A549 (cell line): ENCODE results near the gene GJB2. TPM values are rescaled to one million over a fixed set of nuclear protein-coding genes. Genes with fewer than 3 reads are reported as not detected.

Source experiments
- ATAC-seq, 2 experiments: fragments of 200-7000 bp in 1 of 2; fragments of >200 bp in 1 of 2; cut with Nextera tagmentation in 1 of 2; cut with Tn5 transposase in 1 of 2; 3 replicates each; pipeline versions ENCODE4 v1.8.0 to v1.9.1; 2018 to 2020; ENCODE audit warnings: mild to moderate bottlenecking in 1 of 2, moderate library complexity in 1 of 2
- CTCF ChIA-PET: fragments of 300-600 bp; sonication (Branson Sonifier 250); formaldehyde crosslinking; extraction: SDS; loops from one replicate; lab custom pipeline; 2021; ENCODE audit warnings: antibody characterized with exemption, inconsistent platforms; lab: Yijun Ruan, JAX
- POLR2A ChIA-PET: fragments of 350-600 bp; formaldehyde crosslinking; extraction: SDS; loops from one replicate; lab custom pipeline; 2021; ENCODE audit warnings: antibody characterized with exemption, inconsistent platforms; lab: Yijun Ruan, JAX
- DNase-seq, 2 experiments: peaks; one replicate each; pipeline versions ENCODE4 v3.0.0 to v3.0.0-alpha.2; 2011 to 2016; ENCODE audit warnings: low read depth in 1 of 2, low spot score in 1 of 2
- FAIRE-seq: peaks from 2 replicates; lab custom pipeline; 2011; peaks lifted over from hg19 to GRCh38; lab: Jason Lieb, UNC
- H3K27ac ChIP-seq, 2 experiments: fragments of >200 bp; sonication (Bioruptor Twin); formaldehyde crosslinking; 3 replicates each; pipeline ENCODE4 v1.5.1; 2016 to 2017
- H3K4me1 ChIP-seq: fragments of >200 bp; sonication (Bioruptor Twin); formaldehyde crosslinking; 3 replicates; pipeline ENCODE4 v1.6.1; 2016
- H3K4me2 ChIP-seq: fragments of >200 bp; sonication (Bioruptor Twin); formaldehyde crosslinking; 3 replicates; pipeline ENCODE4 v1.6.1; 2016
- H3K4me3 ChIP-seq: fragments of >200 bp; sonication (Bioruptor Twin); formaldehyde crosslinking; 3 replicates; pipeline ENCODE4 v1.5.1; 2016
- H3K9me3 ChIP-seq: fragments of >200 bp; sonication (Bioruptor Twin); formaldehyde crosslinking; 3 replicates; pipeline ENCODE4 v1.6.1; 2016
- JUNB ChIP-seq: fragments of >200 bp; sonication (Bioruptor Twin); formaldehyde crosslinking; IDR thresholded peaks from 2 replicates; pipeline ENCODE4 v1.6.1; 2016
- WGBS: methylation state at CpG from one replicate; pipeline ENCODE4 v1.1.6; 2017; ENCODE audit errors: missing lambda C conversion rate; 5-methylcytosine and 5-hydroxymethylcytosine counted together
- polyA plus RNA-seq, 4 experiments: library from polyadenylated mRNA; depleted of rRNA in 3 of 4; stranded (reverse); fragments of >200 nt; fragmentation: RNase III in 1 of 4; extraction: RNeasy Plus Mini Kit Qiagen cat#74134 plus additional on column Dnase treatment in 1 of 4; gene quantifications; 2 replicates in 3 of 4; 3 replicates in 1 of 4; pipeline ENCODE4 v1.2.3, GENCODE V29; 2011 to 2017

The GJB2 gene
- polyA plus RNA-seq, 2 of the 4 experiments (the other 2 are of a cell fraction) = 0.40 to 0.66 TPM

DNA sequence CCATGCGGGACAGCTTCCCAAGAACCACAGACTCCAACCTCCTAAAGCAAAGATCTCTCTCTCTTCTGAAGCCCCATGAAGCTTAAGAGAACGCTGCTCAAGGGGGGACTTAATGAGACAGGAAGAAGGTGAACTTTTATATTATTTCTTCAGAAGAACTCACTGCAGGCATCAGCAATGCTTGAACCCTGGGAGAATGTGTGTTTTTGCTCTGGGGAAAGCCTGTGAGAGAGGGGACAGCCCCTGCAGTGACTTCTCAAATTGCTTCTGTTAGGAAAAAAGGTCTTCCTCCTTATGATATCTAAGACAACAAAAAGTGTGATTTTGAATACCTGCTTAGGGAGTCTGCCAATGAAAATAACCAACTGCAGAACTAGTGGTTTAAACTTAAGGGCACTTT lies 54.9 kb downstream of the GJB2 start:
- H3K4me2 ChIP-seq = no peak overlapping the region
- ATAC-seq (no peak), DNase-seq (no peak), FAIRE-seq (no peak)
- H3K4me3 ChIP-seq = no peak overlapping the region
- POLR2A ChIA-PET = interaction anchor here (1.6 kb wide), 1 partner anchor 10 kb away, joined by 5 read pairs; no protein-coding TSS in a partner anchor
- H3K27ac ChIP-seq = no peak overlapping the region
- CTCF ChIA-PET = interaction anchor here (0.9 to 1.9 kb wide), 5 partner anchors 9 to 566 kb away, joined by 3 to 10 read pairs (median 4); partner anchors contain the start of gene IL17D
- H3K9me3 ChIP-seq = no peaks in the 10 kb centered on the region
- TF ChIP-seq JUNB = no peak
- no peaks in the 10 kb centered on the region for H3K4me1 ChIP-seq
- 74% methylated on average over 2 of the region's 2 CpGs for WGBS

Other genes with a start within 250 kb of the GJB2 start
- 50.8 and 56.7 TPM in 2 replicates for gene ZMYM2, start 234.2 kb downstream of the GJB2 start, polyA plus RNA-seq (2011; rRNA removed)
- 18.7 to 21.8 TPM (median 21.7 TPM) in 3 replicates for gene ZMYM2, start 234.2 kb downstream of the GJB2 start, polyA plus RNA-seq (2017; fragmentation: RNase III; extraction: RNeasy Plus Mini Kit Qiagen cat#74134 plus additional on column Dnase treatment)
- 0.06 and 0.08 TPM in 2 replicates for gene GJA3, start 31.9 kb downstream of the GJB2 start, polyA plus RNA-seq (2011; rRNA removed)
- gene GJA3, start 31.9 kb downstream of the GJB2 start, polyA plus RNA-seq (2017; fragmentation: RNase III; extraction: RNeasy Plus Mini Kit Qiagen cat#74134 plus additional on column Dnase treatment) = 0.17 to 0.20 TPM (median 0.19 TPM) in 3 replicates
- 0.06 TPM in 1 of 2 replicates, not detected in the other for gene GJB6, start 39.4 kb upstream of the GJB2 start, polyA plus RNA-seq (2011; rRNA removed)
- not detected in 3 replicates for gene GJB6, start 39.4 kb upstream of the GJB2 start, polyA plus RNA-seq (2017; fragmentation: RNase III; extraction: RNeasy Plus Mini Kit Qiagen cat#74134 plus additional on column Dnase treatment)